HG03469 (cell line): ENCODE data around the gene AKT2.
"Not testable (repeated sequence)": the region's sequence is repeated elsewhere in the genome, so short reads cannot be mapped to it uniquely, and the experiment has no call there.

Source experiments
- ATAC-seq: cut with Tn5 transposase; IDR thresholded peaks from one replicate; pipeline ENCODE4 v1.9.1; 2021; ENCODE audit warnings: mild to moderate bottlenecking, moderate library complexity, moderate number of reproducible peaks; ENCODE audit not compliant: unreplicated experiment

Gene AKT2

GRCh38 chr19:40221858-40222619 is 63.1 kb downstream of the AKT2 start:
- ATAC-seq: no peak

DNA sequence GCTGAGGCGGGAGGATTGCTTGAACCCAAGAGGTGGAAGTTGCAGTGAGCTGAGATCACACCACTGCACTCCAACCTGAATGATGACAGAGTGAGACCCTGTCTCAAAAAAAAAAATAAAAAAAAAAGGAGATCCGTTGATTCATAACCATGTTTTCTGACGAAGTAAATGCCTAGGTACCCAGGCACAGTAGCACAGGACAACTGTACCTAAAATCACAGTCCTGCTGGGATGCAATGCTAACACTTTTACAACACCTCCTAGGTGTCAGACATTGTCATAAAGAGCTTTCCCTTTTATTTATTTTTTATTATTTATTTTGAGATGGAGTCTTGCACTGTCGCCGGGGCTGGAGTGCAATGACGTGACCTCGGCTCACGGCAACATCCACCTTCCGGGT is 64.5 kb downstream of the AKT2 start:
- ATAC-seq: no peak

DNA sequence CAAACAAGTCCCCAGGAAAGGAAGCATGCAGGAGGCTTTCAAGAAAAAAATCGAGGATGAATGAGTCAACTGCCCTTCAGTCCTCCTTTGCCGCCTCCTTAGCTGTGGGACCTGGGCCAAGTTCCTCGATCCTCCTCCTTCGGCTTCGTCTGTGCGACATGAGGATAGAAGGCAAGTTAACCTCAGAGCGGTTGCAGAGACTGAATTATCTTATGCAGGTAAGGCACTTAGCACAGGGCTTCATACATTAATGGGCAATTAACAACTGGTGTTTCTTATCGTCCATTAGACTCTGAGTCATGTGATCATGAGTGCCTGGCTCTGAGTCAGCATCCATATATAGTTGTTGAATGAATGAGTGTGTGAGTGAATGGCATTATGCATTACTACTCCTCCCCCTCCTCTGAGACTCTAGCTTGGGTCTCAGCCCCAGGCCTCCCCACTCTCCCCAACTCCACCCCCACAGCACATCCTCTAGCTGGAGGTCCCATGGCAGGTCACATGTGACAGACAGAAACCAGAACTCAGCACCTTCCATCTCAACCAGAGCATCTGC is 65.3 kb downstream of the AKT2 start:
- ATAC-seq: no peak

DNA sequence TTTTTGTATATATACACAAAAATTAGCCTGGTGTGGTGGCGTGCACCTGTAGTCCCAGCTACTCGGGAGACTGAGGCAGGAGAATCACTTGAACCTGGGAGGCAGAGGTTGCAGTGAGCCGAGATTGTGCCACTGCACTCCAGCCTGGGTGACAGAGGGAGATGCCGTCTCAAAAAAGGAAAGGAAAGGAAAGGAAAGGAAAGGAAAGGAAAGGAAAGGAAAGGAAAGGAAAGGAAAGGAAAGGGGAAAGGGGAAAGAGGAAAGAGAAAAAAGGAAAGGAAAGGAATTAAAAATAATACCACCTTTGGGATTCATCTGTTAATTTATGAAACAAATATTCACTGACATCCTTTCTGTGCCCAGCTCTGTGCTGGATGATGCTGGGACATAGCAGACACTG is 66.1 kb downstream of the AKT2 start:
- ATAC-seq: not testable (repeated sequence)

DNA sequence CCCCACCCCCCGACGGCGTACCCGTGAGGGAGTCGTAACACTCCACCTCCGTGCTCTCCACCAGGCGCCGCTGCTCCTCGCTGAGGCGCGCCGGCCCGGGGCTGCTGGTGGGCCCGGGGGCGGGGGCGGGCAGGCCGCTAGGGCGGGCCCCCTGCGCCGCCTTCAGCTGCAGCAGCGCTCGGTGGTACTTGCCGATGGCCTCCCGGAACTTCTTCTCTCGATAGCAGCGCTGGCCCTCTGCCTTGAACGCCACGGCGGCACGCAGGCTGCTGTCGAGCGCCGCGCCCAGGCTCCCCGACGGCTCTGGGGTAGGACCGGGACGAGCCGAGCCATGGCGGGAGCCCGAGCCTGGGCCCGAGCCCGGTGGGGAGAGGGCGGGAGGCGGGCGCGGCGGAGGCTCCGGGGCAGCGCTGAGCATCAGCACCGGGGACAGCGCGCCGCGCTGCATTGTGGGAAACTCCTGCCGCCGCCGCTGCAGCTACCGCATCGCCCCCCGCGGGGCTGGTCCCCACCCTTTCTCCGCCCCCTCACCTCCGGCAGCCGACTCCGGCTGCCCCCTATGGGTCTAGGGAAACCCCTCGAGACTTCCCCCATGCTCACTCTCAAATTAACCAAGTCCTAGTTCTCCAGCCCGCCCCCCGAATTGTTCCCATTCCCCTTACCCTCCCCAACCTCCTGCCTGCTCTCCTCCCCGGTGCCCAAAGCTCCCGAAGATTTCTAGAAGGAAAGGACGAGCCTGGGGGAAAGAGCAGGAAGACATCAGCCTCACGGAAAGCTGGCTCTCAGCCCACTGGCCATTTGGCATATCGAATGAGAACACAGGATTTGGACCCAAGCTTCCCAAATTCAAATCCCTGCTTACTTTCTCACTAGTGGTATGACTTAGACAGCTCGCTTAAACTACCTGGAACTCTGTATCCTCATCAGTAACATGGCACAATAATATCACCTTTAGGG is 66.9 kb downstream of the AKT2 start, which contains the start of gene TTC9B:
TTC9B (minus strand) TSS at position 451 of the 957 bp plus-strand sequence; CDS start at position 448, 3 bp downstream.
- ATAC-seq: no peak

DNA sequence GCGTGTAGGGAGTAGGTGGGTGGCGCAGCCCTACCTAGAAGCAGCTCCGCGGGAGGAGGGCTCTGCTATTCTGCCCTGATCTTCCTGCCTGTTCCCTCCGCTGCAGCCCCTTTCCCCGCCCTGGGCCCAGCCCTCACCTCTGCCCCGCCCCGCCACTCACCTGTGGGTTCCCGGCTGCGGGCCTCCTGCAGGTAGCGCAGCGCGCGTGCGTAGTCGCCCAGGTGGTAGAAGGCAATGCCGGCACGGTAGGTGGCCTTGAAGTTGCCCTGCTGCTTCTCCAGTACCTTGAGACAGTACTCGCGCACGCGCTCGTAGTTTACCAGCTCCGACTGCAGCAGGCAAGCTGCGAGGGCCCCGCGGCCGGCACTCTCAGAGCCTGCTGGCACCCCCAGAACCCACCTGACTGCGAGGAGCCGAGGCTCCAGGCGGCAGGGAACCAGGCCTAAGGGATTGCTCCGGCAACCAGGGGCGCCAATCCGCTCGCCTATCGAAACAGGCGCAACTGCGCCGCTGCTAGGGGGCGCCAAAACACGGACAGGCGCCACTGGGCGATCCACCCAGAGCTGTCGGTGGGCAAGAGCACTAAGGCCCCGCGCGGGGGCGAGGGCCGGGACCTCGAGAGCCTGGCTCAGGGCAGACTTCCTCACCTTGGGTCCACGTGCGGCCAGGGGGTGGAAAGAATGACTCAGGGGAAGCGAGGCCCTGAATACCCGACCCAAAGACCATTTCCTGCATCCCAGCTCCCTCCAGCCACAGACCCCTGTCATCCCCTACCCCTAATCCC is 67.9 kb downstream of the AKT2 start:
- no peak for ATAC-seq

GRCh38 chr19:40216777-40217026 is 68.4 kb downstream of the AKT2 start:
- ATAC-seq: no peak

- ATAC-seq: no peak
These were observed 69.0 kb downstream of the AKT2 start for GRCh38 chr19:40216013-40216776.

- ATAC-seq: no peak
These were observed 70.2 kb downstream of the AKT2 start for GRCh38 chr19:40214936-40215335.

DNA sequence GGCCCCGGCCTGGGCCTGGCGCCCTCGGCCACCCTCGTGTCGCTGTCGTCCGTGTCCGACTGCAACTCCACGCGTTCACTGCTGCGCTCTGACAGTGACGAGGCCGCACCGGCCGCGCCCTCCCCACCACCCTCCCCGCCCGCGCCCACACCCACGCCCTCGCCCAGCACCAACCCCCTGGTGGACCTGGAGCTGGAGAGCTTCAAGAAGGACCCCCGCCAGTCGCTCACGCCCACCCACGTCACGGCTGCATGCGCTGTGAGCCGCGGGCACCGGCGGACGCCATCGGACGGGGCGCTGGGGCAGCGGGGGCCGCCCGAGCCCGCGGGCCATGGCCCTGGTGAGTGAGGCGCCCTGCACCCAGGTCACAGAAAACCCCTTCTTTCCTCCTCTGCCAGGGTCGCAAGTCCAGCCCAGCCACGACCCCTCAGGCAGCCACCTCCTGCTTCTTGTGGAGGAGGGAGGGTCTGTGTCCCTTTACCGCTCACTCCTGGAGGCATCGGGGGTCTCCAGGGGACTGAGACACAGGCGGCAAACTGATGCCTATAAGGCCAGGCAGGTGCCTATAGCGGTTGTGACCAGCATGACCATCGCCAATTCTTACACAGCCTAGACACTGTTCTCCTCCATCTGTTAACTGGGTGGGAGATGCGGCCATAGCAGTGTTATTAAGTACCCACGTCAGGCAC is 71.1 kb downstream of the AKT2 start:
- ATAC-seq: no peak

- no peak for ATAC-seq
These were observed 71.8 kb downstream of the AKT2 start for GRCh38 chr19:40213251-40213829.

DNA sequence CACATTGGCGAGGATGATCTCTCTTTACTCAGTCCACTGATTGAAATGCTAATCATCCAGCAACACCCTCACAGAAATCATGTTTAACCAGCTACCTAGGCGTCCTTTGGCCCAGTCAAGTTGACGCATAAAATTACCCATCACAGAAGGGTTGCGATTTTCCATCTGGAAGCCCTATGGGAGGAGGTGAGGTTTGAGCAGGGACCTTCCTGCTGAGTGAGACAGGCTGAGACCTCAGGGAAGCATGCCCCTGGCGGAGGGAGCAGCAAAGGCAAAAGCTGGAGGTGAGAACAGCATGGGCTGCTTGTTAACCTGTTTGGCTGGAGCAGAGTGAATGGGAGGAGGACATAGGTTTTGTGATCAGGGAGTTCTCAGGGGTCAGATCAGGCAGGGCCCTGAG is 74.3 kb downstream of the AKT2 start:
- no peak for ATAC-seq

- ATAC-seq: no peak
These were observed 76.5 kb downstream of the AKT2 start for GRCh38 chr19:40208602-40209001.

GRCh38 chr19:40205760-40206159 is 79.4 kb downstream of the AKT2 start:
- no peak for ATAC-seq

GRCh38 chr19:40204381-40204780 is 80.8 kb downstream of the AKT2 start:
- no peak for ATAC-seq

DNA sequence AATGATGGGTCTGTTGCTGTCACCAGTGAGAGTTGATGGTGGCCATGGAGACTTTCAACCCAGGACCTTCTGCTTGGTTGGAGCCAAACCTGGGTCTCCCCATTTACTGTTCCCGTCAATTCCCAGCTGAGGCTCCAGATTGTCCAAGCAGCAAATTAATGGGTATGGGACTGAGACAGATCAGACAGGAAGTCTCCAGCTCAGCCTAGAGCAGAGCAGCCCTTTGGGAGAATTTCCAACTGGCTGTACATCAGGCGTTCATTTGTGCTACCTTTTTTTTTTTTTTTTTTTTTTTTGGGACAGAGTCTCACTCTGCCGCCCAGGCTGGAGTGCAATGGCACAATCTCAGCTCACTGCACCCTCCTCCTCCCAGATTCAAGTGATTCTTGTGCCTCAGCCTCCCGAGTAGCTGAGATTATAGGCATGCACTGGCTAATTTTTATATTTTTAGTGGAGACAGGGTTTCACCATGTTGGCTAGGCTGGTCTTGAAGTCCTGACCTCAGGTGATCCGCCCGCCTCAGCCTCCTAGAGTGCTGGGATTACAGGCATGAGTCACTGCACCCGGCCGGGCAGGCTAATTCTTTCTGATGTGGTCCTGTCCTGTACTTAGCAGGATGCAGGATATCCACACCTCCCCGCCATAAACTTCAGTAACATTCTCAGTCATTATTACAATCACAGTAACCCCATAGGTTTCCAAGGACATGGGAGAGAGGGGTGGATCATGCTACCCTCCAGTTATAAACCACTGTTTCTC is 84.6 kb downstream of the AKT2 start:
- ATAC-seq: no peak

- no peak for ATAC-seq
These were observed 86.7 kb downstream of the AKT2 start for GRCh38 chr19:40198272-40198990.

DNA sequence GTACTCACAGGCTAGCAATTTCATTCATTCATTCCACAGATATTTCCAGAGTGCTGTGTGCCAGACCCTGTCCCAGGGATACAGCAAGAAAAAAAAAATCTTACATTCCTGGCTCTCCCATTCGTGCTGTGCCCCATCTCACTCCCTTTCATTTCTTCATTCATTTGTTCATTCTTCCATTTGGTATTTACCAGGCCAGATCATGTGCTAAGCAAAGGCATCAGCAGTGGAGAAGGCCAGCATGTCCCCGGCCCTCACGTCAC is 91.6 kb downstream of the AKT2 start:
- ATAC-seq: no peak
